ENCODE data around the gene GNG2. TPM values are rescaled to one million over a fixed set of nuclear protein-coding genes. Genes with fewer than 3 reads are reported as not detected.

The GNG2 gene
- total and polyA plus RNA-seq, 2 of the 8 experiments (the other 6 are each of a cell fraction or from before 2014, with no cell fraction given): 8.2 to 17.9 TPM

- no peak overlapping the region for H2BK12ac ChIP-seq (ENCODE audit: low read depth, low read length)
- no peak overlapping the region for H3K9ac ChIP-seq (replicated peaks in 1 of 4; ENCODE audit: extremely low read depth in 1 of 4, low read depth in 3 of 4, low read length in 3 of 4)
- H3K4me3 ChIP-seq (ENCODE audit: extremely low read depth in 1 of 4, insufficient read depth in 2 of 4, low read depth in 3 of 4, low read length in 4 of 4): no peak overlapping the region
- H2BK20ac ChIP-seq (ENCODE audit: low read length): no peak overlapping the region
- FAIRE-seq (no peak), DNase-seq (ENCODE audit: low read depth in 1 of 2, low spot score in 2 of 2) (no peak)
- no peaks in the 10 kb centered on the region for H3K79me1 ChIP-seq (ENCODE audit: low read depth, low read length)
- H3K9me3 ChIP-seq (ENCODE audit: insufficient read depth in 2 of 2, low read depth in 1 of 2, low read length in 1 of 2): no peaks in the 10 kb centered on the region
- no peak overlapping the region for H4K5ac ChIP-seq (ENCODE audit: insufficient read length, low read depth, low read length)
- no peak overlapping the region for H2BK15ac ChIP-seq (ENCODE audit: low read length)
- POLR2A ChIA-PET (ENCODE audit: partially characterized antibody): no interaction called here
- no peak overlapping the region for H2AFZ ChIP-seq (ENCODE audit: low read length)
- CTCF ChIA-PET (ENCODE audit: partially characterized antibody): no interaction called here
- H3K23me2 ChIP-seq (ENCODE audit: low read depth, low read length): no peaks in the 10 kb centered on the region
- no peak overlapping the region for H3K27ac ChIP-seq (ENCODE audit: low read depth, low read length)
- H4K8ac ChIP-seq (ENCODE audit: extremely low read depth, insufficient read depth, low read length): no peak overlapping the region
- no peak overlapping the region for H2BK120ac ChIP-seq (replicated peaks; ENCODE audit: low read depth, low read length)
- no peak overlapping the region for H3K23ac ChIP-seq (ENCODE audit: insufficient read length)
- H3K56ac ChIP-seq (replicated peaks; ENCODE audit: insufficient read length, low read depth, low read length): no peak overlapping the region
- H2BK5ac ChIP-seq (ENCODE audit: low read depth, low read length): no peak overlapping the region
- WGBS, 2 experiments (ENCODE audit: extremely low coverage in 1 of 2, insufficient coverage in 1 of 2, insufficient read length in 1 of 2, insufficient replicate concordance in 2 of 2, low coverage in 1 of 2, low lambda C conversion rate in 2 of 2, missing lambda C conversion rate in 1 of 2): 100% methylated on average over 2 of the region's 2 CpGs; no CpG with 5 or more reads in 1 of the 2 experiments
- H3K4ac ChIP-seq (replicated peaks; ENCODE audit: insufficient read length, low read depth, low read length): no peak overlapping the region
- no peak overlapping the region for H2AK5ac ChIP-seq (ENCODE audit: low read depth, low read length)
- H3K14ac ChIP-seq (ENCODE audit: insufficient read length): no peak overlapping the region
- H3K4me2 ChIP-seq (ENCODE audit: insufficient read depth in 1 of 2, low read depth in 2 of 2, low read length in 2 of 2): no peak overlapping the region
- no peaks in the 10 kb centered on the region for H3K27me3 ChIP-seq (replicated peaks in 1 of 4; ENCODE audit: control insufficient read depth in 3 of 4, extremely low read depth in 1 of 4, insufficient read depth in 3 of 4, low read length in 3 of 4)
- H3K4me1 ChIP-seq (replicated peaks in 1 of 4; ENCODE audit: control insufficient read depth in 3 of 4, insufficient read depth in 4 of 4, low read length in 3 of 4): no peaks in the 10 kb centered on the region
- no peaks in the 10 kb centered on the region for H3K36me3 ChIP-seq (ENCODE audit: control insufficient read depth in 2 of 4, insufficient read depth in 4 of 4, low read length in 3 of 4)
- H3K79me2 ChIP-seq (ENCODE audit: control insufficient read depth in 1 of 2, insufficient read depth in 2 of 2, low read length in 2 of 2): no peaks in the 10 kb centered on the region
- H4K20me1 ChIP-seq (replicated peaks in 1 of 2; ENCODE audit: control insufficient read depth in 1 of 2, insufficient read depth in 2 of 2, low read length in 2 of 2): no peaks in the 10 kb centered on the region
- no peak overlapping the region for H4K91ac ChIP-seq (replicated peaks; ENCODE audit: insufficient read length, low read length)
- no peak overlapping the region for H3K18ac ChIP-seq (ENCODE audit: extremely low read depth, low read length)
- TF ChIP-seq ASH2L (IDR thresholded peaks at IDR 0.05; ENCODE audit: low read length) (no peak), RNF2 (IDR thresholded peaks at IDR 0.05; ENCODE audit: borderline replicate concordance, low read depth, low read length, missing control alignments, poor library complexity, severe bottlenecking) (no peak), SIX5 (IDR thresholded peaks at IDR 0.05; ENCODE audit: low read depth, low read length) (no peak), BCL11A (IDR thresholded peaks at IDR 0.05; ENCODE audit: low read depth in 2 of 2, low read length in 2 of 2) (no peak)
Observed at GRCh38 chr14:51925980-51926379, 65.6 kb downstream of the GNG2 start.
